HFFc6 (cell line): ENCODE data around the gene PYGL. TPM values are rescaled to one million over a fixed set of nuclear protein-coding genes. Genes with fewer than 3 reads are reported as not detected.

Source experiments
- DNase-seq: peaks from one replicate; pipeline ENCODE4 v3.0.0-alpha.2; 2018
- H3K27ac Mint-ChIP-seq: 2 replicates; pipeline ENCODE4 v1.8.0; 2020; ENCODE audit warnings: mild to moderate bottlenecking, mixed read lengths
- H3K27me3 Mint-ChIP-seq: 2 replicates; pipeline ENCODE4 v1.8.0; 2021; ENCODE audit warnings: mild to moderate bottlenecking, moderate library complexity, mixed read lengths; ENCODE audit not compliant: insufficient read depth
- H3K36me3 Mint-ChIP-seq: 2 replicates; pipeline ENCODE4 v1.8.0; 2021; ENCODE audit warnings: low read depth, mixed read lengths
- H3K4me1 Mint-ChIP-seq: 2 replicates; pipeline ENCODE4 v1.8.0; 2020; ENCODE audit warnings: low read depth, mixed read lengths
- H3K4me3 Mint-ChIP-seq: 2 replicates; pipeline ENCODE4 v1.8.0; 2020; ENCODE audit warnings: mild to moderate bottlenecking, moderate library complexity, mixed read lengths
- H3K9me3 Mint-ChIP-seq: 2 replicates; pipeline ENCODE4 v1.8.0; 2020; ENCODE audit warnings: mild to moderate bottlenecking, mixed read lengths
- total RNA-seq, 6 experiments: library from RNA; stranded (reverse); fragmentation: NEBNext Ultra II Directional; extraction: Animal tissue kit (Norgen Biotek cat#: 25700); gene quantifications; 2 replicates in 1 of 6; 3 replicates in 5 of 6; pipeline ENCODE4 v1.2.3, GENCODE V29; 2021
- TF ChIP-seq, protein P1 (sequence below): fragments of 200-600 bp; sonication (generic); IDR thresholded peaks from 2 replicates; pipeline ENCODE4 v1.5.0; 2021; ENCODE audit warnings: antibody characterized with exemption, mild to moderate bottlenecking

PYGL gene
- total RNA-seq, 6 experiments from 2014 or later: 28.8 to 41.8 (median 30.6) TPM

DNA sequence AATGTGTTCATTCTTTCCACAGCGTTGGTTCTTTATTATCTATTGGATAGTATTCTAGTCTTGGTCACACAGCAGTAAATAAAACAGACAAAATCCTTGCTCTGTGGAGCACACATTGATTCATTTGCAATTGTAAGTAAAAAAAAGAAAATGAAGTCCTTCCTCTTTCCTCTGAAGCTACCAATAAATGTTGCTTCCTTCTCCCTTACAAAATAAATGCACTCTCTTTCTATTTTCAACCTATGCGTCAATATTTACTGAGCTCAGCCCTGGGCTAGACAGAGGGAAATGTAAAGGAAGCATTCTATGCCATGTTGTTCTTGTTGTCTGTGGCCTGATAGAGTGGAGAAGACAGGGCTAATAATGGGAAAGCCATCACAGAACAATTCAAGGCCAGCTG lies 69.5 kb downstream of the PYGL start:
- TF ChIP-seq, protein P1, sequence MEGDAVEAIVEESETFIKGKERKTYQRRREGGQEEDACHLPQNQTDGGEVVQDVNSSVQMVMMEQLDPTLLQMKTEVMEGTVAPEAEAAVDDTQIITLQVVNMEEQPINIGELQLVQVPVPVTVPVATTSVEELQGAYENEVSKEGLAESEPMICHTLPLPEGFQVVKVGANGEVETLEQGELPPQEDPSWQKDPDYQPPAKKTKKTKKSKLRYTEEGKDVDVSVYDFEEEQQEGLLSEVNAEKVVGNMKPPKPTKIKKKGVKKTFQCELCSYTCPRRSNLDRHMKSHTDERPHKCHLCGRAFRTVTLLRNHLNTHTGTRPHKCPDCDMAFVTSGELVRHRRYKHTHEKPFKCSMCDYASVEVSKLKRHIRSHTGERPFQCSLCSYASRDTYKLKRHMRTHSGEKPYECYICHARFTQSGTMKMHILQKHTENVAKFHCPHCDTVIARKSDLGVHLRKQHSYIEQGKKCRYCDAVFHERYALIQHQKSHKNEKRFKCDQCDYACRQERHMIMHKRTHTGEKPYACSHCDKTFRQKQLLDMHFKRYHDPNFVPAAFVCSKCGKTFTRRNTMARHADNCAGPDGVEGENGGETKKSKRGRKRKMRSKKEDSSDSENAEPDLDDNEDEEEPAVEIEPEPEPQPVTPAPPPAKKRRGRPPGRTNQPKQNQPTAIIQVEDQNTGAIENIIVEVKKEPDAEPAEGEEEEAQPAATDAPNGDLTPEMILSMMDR: no peak
- no peak overlapping the region for H3K27ac Mint-ChIP-seq
- peaks cover 48% of the 10 kb centered on the region for H3K27me3 Mint-ChIP-seq
- no peaks in the 10 kb centered on the region for H3K9me3 Mint-ChIP-seq
- peaks cover 18% of the 10 kb centered on the region for H3K4me1 Mint-ChIP-seq
- no peak for DNase-seq
- H3K36me3 Mint-ChIP-seq: peaks cover 5% of the 10 kb centered on the region; the same call in 1 of the 2 replicates
- no peak overlapping the region; the same call in 1 of the 2 replicates for H3K4me3 Mint-ChIP-seq

DNA sequence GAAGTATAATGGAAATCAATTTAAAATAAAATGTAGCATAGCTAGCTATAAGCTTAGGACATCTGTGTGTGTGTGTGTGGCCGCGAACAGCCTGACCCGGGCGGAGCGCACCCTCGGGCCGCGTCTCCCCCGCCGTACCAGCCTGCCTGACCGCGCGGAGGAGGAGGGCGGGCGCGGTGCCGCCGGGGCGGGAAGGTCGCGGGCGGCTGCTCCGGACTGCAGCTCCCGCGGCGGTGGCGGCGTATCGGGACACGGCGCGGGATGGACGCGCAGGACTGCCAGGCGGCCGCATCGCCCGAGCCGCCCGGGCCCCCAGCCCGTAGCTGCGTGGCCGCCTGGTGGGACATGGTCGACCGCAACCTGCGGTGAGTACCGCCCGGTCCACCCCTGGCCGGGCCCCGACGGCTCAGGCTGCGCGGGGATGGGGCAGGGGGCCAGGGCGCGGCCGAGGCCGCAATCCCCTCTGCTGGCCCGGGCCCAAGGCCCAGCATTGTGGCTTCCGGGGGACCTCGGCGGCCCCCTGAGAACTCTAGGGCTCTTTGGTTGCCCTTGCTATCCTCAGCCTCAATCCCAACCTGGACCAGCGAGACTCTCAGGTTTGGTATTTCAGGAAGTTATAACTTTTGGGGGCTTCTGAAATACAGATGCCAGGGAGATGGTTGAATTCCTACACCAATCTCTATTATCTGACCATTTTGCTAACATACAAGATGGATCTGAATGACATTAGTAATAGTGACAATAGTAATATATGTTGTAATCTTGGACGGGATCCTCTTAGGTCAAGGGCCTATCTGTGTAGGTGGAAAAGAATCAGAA lies 72.2 kb downstream of the PYGL start, which contains the start of gene ABHD12B:
TSS of gene ABHD12B (plus strand) at position 140 of the 819 bp plus-strand sequence. CDS start at position 262, 122 bp downstream.
- H3K27me3 Mint-ChIP-seq: peaks cover 40% of the 10 kb centered on the region

DNA sequence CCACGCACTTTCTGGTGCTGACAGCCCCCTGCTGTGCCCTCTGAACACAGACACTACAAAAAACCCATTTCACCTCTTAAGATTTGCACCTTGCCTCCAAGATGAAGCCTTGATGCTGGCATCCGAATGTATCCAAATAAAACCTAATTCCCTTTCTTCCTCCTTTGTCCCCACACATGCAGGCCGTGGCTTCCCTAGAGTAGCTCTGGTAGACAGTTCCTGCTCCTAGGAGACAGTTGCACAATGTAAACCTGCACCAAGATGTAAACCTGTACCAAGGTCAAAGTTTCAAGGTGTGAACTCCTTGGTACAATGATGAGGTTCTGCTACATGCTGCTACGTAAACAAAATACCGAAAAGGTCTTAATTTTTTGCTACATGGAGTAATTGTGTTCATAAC lies 73.1 kb downstream of the PYGL start:
- H3K27ac Mint-ChIP-seq: no peak overlapping the region
- DNase-seq: no peak
- peaks cover 5% of the 10 kb centered on the region; the same call in 1 of the 2 replicates for H3K36me3 Mint-ChIP-seq
- H3K4me3 Mint-ChIP-seq: no peak overlapping the region; the same call in 1 of the 2 replicates
- TF ChIP-seq, protein P1: no peak
- H3K4me1 Mint-ChIP-seq: peaks cover 21% of the 10 kb centered on the region
- peaks cover 33% of the 10 kb centered on the region for H3K27me3 Mint-ChIP-seq
- no peaks in the 10 kb centered on the region for H3K9me3 Mint-ChIP-seq

More for the DNA sequence above, 72.2 kb downstream of the PYGL start, which contains the start of gene ABHD12B:
- no peaks in the 10 kb centered on the region for H3K9me3 Mint-ChIP-seq
- no peak within 1 kb of the TSS; the same call in 1 of the 2 replicates for H3K4me3 Mint-ChIP-seq
- DNase-seq: no peak
- TF ChIP-seq, protein P1: no peak
- H3K4me1 Mint-ChIP-seq: peaks cover 18% of the 10 kb centered on the region
- no peak within 1 kb of the TSS for H3K27ac Mint-ChIP-seq
- peaks cover 5% of the 10 kb centered on the region; the same call in 1 of the 2 replicates for H3K36me3 Mint-ChIP-seq

DNA sequence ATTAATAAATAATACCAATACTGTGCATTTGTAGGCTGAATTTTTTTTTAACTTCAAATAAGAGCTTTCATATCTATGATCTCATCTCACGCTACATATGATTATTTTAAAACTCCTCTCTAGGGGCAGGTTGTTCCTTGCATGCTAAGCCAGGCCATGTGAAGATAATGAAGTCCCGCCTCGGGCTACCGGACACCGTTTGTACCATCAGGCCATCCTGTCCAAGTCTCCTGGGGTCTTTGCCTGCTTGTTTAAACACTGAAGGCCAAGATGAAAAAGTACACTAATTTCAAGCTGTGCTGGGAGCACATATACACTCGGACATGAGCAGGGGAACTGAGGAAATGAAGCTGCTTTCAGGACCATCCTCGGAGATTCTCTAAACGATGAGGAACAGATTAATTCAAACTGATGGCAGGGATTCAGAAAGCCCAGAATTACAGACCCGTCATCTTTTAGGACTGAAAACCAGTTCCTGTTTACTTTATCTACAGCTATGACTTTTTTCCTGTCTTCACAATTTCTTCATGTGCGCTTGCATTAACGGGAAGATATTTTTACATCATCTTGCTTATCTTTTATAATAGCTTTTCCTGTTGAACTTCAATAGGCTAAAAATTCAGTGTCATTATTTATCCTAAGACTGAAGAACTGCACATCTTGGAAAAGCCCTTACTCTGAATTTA lies 78.7 kb downstream of the PYGL start:
- H3K36me3 Mint-ChIP-seq: no peaks in the 10 kb centered on the region
- peaks cover 6% of the 10 kb centered on the region; the same call in 1 of the 2 replicates for H3K27me3 Mint-ChIP-seq
- peak; percentile 18 for DNase-seq
- H3K9me3 Mint-ChIP-seq: no peaks in the 10 kb centered on the region
- TF ChIP-seq, protein P1: no peak
- H3K4me3 Mint-ChIP-seq: peak overlapping the region; percentile 69
- peaks cover 34% of the 10 kb centered on the region for H3K4me1 Mint-ChIP-seq
- H3K27ac Mint-ChIP-seq: peak overlapping the region; percentile 73

DNA sequence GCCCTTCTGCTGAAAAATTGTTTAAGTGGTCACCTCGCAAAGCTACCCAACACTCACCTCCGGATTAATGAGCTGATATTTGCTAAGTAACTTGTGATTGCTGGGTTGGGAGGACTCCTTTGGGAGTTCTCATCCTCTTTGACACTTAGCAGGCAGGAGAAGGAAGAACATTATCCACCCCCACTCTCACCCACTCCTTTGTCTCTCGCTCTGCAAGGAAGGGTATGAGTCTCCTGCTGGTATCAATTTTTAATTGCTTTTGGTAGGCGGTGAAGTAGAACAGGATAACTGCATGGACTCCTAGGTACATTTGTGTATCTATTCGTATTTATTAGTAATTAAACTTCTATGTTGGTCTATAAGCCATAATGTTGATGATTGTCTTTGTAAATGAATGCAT lies 79.3 kb downstream of the PYGL start:
- no peak overlapping the region for H3K27ac Mint-ChIP-seq
- H3K27me3 Mint-ChIP-seq: peaks cover 1% of the 10 kb centered on the region; the same call in 1 of the 2 replicates
- peaks cover 40% of the 10 kb centered on the region for H3K4me1 Mint-ChIP-seq
- TF ChIP-seq, protein P1: no peak
- no peaks in the 10 kb centered on the region for H3K9me3 Mint-ChIP-seq
- H3K36me3 Mint-ChIP-seq: no peaks in the 10 kb centered on the region
- no peak for DNase-seq
- no peak overlapping the region for H3K4me3 Mint-ChIP-seq
